Measurements from ENCODE around the gene INPP4A.

INPP4A gene

GRCh38 chr2:98583276-98583675, 138.6 kb downstream of the INPP4A start:
- no peaks in the 10 kb centered on the region for H3K9me3 Mint-ChIP-seq
- TF ChIP-seq CTCF (IDR thresholded peaks at IDR 0.05) = no peak
- H3K4me1 Mint-ChIP-seq = peaks cover 39% of the 10 kb centered on the region
- peaks cover 13% of the 10 kb centered on the region for H3K36me3 Mint-ChIP-seq (ENCODE audit: low read depth)
- peak overlapping the region; percentile 80 for H3K27ac Mint-ChIP-seq
- no peak for DNase-seq
- H3K27me3 Mint-ChIP-seq (ENCODE audit: low read depth, poor library complexity) = no peaks in the 10 kb centered on the region
- H3K4me3 Mint-ChIP-seq = no peak overlapping the region

- Mint-ChIP-seq H3K27me3 (ENCODE audit: low read depth, poor library complexity) (no peaks in the 10 kb centered on the region), H3K27ac (peak overlapping the region; percentile 80), H3K4me1 (peaks cover 43% of the 10 kb centered on the region), H3K9me3 (no peaks in the 10 kb centered on the region), H3K36me3 (ENCODE audit: low read depth) (peaks cover 13% of the 10 kb centered on the region), H3K4me3 (no peak overlapping the region)
- TF ChIP-seq CTCF (IDR thresholded peaks at IDR 0.05) = no peak
- no peak for DNase-seq
These were observed 139.4 kb downstream of the INPP4A start for GRCh38 chr2:98583816-98584618.

GRCh38 chr2:98585386-98585785, 140.7 kb downstream of the INPP4A start:
- no peak for TF ChIP-seq CTCF (IDR thresholded peaks at IDR 0.05)
- H3K4me1 Mint-ChIP-seq = peaks cover 48% of the 10 kb centered on the region
- H3K9me3 Mint-ChIP-seq = no peaks in the 10 kb centered on the region
- no peak overlapping the region for H3K4me3 Mint-ChIP-seq
- H3K27ac Mint-ChIP-seq = no peak overlapping the region
- no peaks in the 10 kb centered on the region for H3K27me3 Mint-ChIP-seq (ENCODE audit: low read depth, poor library complexity)
- no peak for DNase-seq
- H3K36me3 Mint-ChIP-seq (ENCODE audit: low read depth) = peaks cover 13% of the 10 kb centered on the region

- H3K27me3 Mint-ChIP-seq (ENCODE audit: low read depth, poor library complexity) = no peaks in the 10 kb centered on the region
- peaks cover 48% of the 10 kb centered on the region for H3K4me1 Mint-ChIP-seq
- H3K9me3 Mint-ChIP-seq = no peaks in the 10 kb centered on the region
- peak; percentile 32 for DNase-seq
- no peak for TF ChIP-seq CTCF (IDR thresholded peaks at IDR 0.05)
- peak overlapping the region; percentile 82 for H3K27ac Mint-ChIP-seq
- peak overlapping the region; percentile 28 for H3K4me3 Mint-ChIP-seq
- H3K36me3 Mint-ChIP-seq (ENCODE audit: low read depth) = peaks cover 26% of the 10 kb centered on the region
These were observed 142.0 kb downstream of the INPP4A start for GRCh38 chr2:98586551-98587140.

- TF ChIP-seq CTCF (IDR thresholded peaks at IDR 0.05) = no peak
- DNase-seq = no peak
- Mint-ChIP-seq H3K4me3 (no peak overlapping the region), H3K9me3 (peaks cover 7% of the 10 kb centered on the region), H3K27ac (peak overlapping the region; percentile 36), H3K36me3 (ENCODE audit: low read depth) (peaks cover 36% of the 10 kb centered on the region), H3K27me3 (ENCODE audit: low read depth, poor library complexity) (peaks cover 2% of the 10 kb centered on the region), H3K4me1 (peaks cover 45% of the 10 kb centered on the region)
These were observed 144.3 kb downstream of the INPP4A start for GRCh38 chr2:98588880-98589431.

Measured in nephron progenitor cell (in vitro differentiated cells).